22Rv1 (cell line): ENCODE results near the gene MAPK8IP1.

Source experiments
- ZFX ChIP-seq: fragments of 450-650 bp; IDR thresholded peaks from 2 replicates; pipeline ENCODE4 v1.6.1; 2017; ENCODE audit warnings: antibody characterized with exemption, borderline replicate concordance
- TF ChIP-seq, protein P1 (sequence below): fragments of 450-650 bp; IDR thresholded peaks from 2 replicates; pipeline ENCODE4 v1.5.1; 2017; ENCODE audit warnings: mild to moderate bottlenecking

- no peak for TF ChIP-seq ZFX
- TF ChIP-seq, protein P1, sequence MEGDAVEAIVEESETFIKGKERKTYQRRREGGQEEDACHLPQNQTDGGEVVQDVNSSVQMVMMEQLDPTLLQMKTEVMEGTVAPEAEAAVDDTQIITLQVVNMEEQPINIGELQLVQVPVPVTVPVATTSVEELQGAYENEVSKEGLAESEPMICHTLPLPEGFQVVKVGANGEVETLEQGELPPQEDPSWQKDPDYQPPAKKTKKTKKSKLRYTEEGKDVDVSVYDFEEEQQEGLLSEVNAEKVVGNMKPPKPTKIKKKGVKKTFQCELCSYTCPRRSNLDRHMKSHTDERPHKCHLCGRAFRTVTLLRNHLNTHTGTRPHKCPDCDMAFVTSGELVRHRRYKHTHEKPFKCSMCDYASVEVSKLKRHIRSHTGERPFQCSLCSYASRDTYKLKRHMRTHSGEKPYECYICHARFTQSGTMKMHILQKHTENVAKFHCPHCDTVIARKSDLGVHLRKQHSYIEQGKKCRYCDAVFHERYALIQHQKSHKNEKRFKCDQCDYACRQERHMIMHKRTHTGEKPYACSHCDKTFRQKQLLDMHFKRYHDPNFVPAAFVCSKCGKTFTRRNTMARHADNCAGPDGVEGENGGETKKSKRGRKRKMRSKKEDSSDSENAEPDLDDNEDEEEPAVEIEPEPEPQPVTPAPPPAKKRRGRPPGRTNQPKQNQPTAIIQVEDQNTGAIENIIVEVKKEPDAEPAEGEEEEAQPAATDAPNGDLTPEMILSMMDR: no peak
These were observed 38.2 kb upstream of the MAPK8IP1 start, which contains the start of gene CRY2 for GRCh38 chr11:45846974-45847910.
